SK-N-SH treated with all-trans-retinoic acid at 6 μM for 48 hours (cell line): ENCODE data around the gene HARS1.

Experiments
- ARNTL ChIP-seq: fragments of 450-650 bp; formaldehyde crosslinking; IDR thresholded peaks from 2 replicates; pipeline ENCODE4 v1.5.0; 2020; ENCODE audit warnings: low read depth, mild to moderate bottlenecking, moderate library complexity, borderline replicate concordance
- BACH2 ChIP-seq: fragments of 250-450 bp; sonication (Bioruptor Pico); IDR thresholded peaks from 2 replicates; pipeline ENCODE4 v1.9.0; 2021; ENCODE audit warnings: mild to moderate bottlenecking, borderline replicate concordance
- GLIS3 ChIP-seq: fragments of 250-450 bp; sonication (Bioruptor Pico); IDR thresholded peaks from 2 replicates; pipeline ENCODE4 v1.5.0; 2020; ENCODE audit warnings: mild to moderate bottlenecking, moderate library complexity
- PPARA ChIP-seq: fragments of 250-450 bp; sonication (Bioruptor Pico); IDR thresholded peaks from 2 replicates; pipeline ENCODE4 v1.5.0; 2020; ENCODE audit warnings: mild to moderate bottlenecking, borderline replicate concordance
- TCF4 ChIP-seq: fragments of 250-450 bp; sonication (Bioruptor Pico); IDR thresholded peaks from 2 replicates; pipeline ENCODE4 v1.8.0; 2021; ENCODE audit warnings: mild to moderate bottlenecking, moderate library complexity, borderline replicate concordance
- TOX ChIP-seq: fragments of 250-450 bp; sonication (Bioruptor Pico); IDR thresholded peaks from 2 replicates; pipeline ENCODE4 v1.8.0; 2021; ENCODE audit warnings: mild to moderate bottlenecking, moderate library complexity, borderline replicate concordance
- ZFP3 ChIP-seq: fragments of 250-450 bp; sonication (Bioruptor Pico); IDR thresholded peaks from 2 replicates; pipeline ENCODE4 v1.5.0; 2020; ENCODE audit warnings: mild to moderate bottlenecking, moderate library complexity
- ZNF565 ChIP-seq: fragments of 450-650 bp; formaldehyde crosslinking; conservative IDR thresholded peaks from 2 replicates; pipeline ENCODE4 v1.5.0; 2020; ENCODE audit warnings: low read depth, mild to moderate bottlenecking, moderate library complexity
- ZNF70 ChIP-seq: fragments of 450-650 bp; formaldehyde crosslinking; IDR thresholded peaks from 2 replicates; pipeline ENCODE4 v1.5.0; 2020; ENCODE audit warnings: mild to moderate bottlenecking, moderate library complexity
- TF ChIP-seq, protein P1 (sequence below): fragments of 250-450 bp; sonication (Bioruptor Pico); IDR thresholded peaks from 2 replicates; pipeline ENCODE4 v1.8.0; 2020; ENCODE audit warnings: mild to moderate bottlenecking, moderate library complexity, borderline replicate concordance
- TF ChIP-seq, protein P2 (sequence below): fragments of 250-450 bp; sonication (Bioruptor Pico); IDR thresholded peaks from 2 replicates; pipeline ENCODE4 v1.5.1; 2020; ENCODE audit warnings: low read depth, mild to moderate bottlenecking, moderate library complexity
- TF ChIP-seq, protein P3 (sequence below): fragments of 250-450 bp; sonication (Bioruptor Pico); IDR thresholded peaks from 2 replicates; pipeline ENCODE4 v1.5.1; 2021; ENCODE audit warnings: mild to moderate bottlenecking, moderate library complexity

DNA sequence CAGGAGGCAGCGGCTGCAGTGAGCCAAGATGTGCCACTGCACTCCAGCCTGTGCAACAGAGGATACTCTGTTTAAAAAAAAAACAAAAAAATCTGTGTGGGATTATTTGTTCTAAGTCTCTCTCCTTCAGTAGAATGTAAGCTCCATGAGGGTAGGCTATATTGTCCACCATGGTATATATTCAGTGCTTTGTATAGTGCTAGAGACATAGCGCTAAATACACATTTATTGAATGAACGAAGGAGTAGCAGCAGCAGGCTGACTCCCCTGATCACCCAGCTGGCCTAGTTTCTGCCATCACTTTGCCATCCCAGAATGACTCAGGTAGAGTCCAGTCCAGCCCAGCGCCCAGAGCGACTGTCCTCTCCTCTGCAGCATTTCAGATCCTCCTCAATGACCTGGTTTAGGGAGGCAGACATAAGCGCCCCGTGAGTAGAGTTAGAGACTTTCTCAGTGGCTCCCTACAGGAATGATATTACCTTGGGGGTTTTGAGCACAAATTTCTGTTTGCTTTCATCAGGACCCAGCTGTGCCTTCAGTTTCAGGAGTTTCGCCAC, 716 bp downstream of the HARS1 start:
- TF ChIP-seq, protein P1, sequence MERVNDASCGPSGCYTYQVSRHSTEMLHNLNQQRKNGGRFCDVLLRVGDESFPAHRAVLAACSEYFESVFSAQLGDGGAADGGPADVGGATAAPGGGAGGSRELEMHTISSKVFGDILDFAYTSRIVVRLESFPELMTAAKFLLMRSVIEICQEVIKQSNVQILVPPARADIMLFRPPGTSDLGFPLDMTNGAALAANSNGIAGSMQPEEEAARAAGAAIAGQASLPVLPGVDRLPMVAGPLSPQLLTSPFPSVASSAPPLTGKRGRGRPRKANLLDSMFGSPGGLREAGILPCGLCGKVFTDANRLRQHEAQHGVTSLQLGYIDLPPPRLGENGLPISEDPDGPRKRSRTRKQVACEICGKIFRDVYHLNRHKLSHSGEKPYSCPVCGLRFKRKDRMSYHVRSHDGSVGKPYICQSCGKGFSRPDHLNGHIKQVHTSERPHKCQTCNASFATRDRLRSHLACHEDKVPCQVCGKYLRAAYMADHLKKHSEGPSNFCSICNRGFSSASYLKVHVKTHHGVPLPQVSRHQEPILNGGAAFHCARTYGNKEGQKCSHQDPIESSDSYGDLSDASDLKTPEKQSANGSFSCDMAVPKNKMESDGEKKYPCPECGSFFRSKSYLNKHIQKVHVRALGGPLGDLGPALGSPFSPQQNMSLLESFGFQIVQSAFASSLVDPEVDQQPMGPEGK (CRISPR knock-in tag), result no peak
- TF ChIP-seq, protein P2, sequence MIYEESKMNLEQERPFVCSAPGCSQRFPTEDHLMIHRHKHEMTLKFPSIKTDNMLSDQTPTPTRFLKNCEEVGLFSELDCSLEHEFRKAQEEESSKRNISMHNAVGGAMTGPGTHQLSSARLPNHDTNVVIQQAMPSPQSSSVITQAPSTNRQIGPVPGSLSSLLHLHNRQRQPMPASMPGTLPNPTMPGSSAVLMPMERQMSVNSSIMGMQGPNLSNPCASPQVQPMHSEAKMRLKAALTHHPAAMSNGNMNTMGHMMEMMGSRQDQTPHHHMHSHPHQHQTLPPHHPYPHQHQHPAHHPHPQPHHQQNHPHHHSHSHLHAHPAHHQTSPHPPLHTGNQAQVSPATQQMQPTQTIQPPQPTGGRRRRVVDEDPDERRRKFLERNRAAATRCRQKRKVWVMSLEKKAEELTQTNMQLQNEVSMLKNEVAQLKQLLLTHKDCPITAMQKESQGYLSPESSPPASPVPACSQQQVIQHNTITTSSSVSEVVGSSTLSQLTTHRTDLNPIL, result no peak
- TF ChIP-seq PPARA (CRISPR knock-in tag) (no peak), BACH2 (CRISPR knock-in tag) (no peak), ZNF70 (CRISPR knock-in tag) (no peak), ZNF565 (no peak), ZFP3 (CRISPR knock-in tag) (no peak), ARNTL (CRISPR knock-in tag) (no peak), TCF4 (CRISPR knock-in tag) (no peak), TOX (CRISPR knock-in tag) (no peak), GLIS3 (CRISPR knock-in tag) (no peak)
- TF ChIP-seq, protein P3, sequence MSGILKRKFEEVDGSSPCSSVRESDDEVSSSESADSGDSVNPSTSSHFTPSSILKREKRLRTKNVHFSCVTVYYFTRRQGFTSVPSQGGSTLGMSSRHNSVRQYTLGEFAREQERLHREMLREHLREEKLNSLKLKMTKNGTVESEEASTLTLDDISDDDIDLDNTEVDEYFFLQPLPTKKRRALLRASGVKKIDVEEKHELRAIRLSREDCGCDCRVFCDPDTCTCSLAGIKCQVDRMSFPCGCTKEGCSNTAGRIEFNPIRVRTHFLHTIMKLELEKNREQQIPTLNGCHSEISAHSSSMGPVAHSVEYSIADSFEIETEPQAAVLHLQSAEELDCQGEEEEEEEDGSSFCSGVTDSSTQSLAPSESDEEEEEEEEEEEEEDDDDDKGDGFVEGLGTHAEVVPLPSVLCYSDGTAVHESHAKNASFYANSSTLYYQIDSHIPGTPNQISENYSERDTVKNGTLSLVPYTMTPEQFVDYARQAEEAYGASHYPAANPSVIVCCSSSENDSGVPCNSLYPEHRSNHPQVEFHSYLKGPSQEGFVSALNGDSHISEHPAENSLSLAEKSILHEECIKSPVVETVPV, result no peak
